Amniotic epithelial cell (primary cell): Measurements from ENCODE around the gene H6PD.
A peak's percentile ranks its signal among the peaks of the same experiment; 100 is the strongest.

Experiments
- DNase-seq: peaks from one replicate; pipeline ENCODE4 v3.0.0-alpha.2; 2010; ENCODE audit warnings: low read depth

H6PD gene

DNA sequence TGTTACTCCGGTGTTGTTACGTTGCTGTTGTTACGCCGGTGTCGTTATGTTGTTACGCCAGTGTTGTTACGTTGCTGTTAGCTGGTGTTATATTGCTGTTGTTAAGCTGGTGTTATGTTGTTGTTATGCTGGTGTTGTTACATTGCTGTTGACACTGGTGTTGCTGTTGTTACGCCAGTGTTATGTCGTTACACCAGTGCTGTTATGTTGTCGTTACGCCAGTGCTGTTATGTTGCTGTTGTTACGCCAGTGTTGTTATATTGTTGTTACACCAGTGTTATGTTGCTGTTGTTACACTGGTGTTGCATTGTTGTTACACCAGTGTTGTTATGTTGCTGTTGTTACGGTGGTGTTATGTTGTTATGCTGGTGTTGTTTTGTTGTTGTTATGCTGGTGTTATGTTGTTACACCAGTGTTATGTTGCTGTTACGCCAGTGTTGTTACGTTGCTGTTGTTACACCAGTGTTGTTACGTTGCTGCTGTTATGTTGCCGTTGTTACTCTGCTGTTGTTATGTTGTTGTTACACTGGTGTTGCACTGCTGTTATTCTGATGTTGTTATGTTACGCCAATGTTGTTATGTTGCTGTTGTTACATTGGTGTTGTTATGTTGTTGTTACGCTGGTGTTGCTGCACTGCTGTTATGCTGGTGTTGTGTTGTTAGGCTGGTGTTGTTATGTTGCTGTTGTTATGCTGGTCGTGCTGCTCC, 25.6 kb downstream of the H6PD start:
- peak; percentile 55 for DNase-seq

DNA sequence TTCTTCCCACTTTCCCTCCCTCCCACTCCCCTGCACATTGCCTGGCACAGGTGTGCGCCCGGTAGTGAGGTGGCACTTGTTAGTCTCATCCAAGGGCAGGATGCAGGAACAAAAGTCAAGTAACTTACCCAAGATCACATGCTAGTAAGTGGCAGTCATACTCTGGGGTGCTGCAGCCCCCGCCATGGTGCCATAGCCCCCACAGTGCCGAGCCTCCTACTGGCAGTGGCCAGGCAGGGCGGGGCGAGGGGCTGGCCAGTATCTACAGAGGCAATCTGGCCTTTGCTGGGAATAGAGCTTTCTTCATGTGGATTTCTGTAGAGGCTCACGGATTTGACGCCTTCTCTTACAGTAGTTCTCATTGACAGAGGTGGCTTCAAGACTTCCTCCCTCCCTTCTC, 26.9 kb downstream of the H6PD start:
- no peak for DNase-seq

- no peak for DNase-seq
Observed at GRCh38 chr1:9262096-9262986, 27.8 kb downstream of the H6PD start.

- no peak for DNase-seq
Observed at GRCh38 chr1:9263276-9263855, 28.8 kb downstream of the H6PD start.

DNA sequence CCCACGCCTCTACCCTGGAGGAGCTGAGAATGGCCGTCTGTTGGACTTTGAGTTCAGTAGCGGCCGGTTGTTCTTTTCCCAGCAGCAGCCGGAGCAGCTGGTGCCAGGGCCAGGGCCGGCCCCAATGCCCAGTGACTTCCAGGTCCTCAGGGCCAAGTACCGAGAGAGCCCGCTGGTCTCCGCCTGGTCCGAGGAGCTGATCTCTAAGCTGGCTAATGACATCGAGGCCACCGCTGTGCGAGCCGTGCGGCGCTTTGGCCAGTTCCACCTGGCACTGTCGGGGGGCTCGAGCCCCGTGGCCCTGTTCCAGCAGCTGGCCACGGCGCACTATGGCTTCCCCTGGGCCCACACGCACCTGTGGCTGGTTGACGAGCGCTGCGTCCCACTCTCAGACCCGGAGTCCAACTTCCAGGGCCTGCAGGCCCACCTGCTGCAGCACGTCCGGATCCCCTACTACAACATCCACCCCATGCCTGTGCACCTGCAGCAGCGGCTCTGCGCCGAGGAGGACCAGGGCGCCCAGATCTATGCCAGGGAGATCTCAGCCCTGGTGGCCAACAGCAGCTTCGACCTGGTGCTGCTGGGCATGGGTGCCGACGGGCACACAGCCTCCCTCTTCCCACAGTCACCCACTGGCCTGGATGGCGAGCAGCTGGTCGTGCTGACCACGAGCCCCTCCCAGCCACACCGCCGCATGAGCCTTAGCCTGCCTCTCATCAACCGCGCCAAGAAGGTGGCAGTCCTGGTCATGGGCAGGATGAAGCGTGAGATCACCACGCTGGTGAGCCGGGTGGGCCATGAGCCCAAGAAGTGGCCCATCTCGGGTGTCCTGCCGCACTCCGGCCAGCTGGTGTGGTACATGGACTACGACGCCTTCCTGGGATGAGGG, 29.7 kb downstream of the H6PD start:
- no peak for DNase-seq

DNA sequence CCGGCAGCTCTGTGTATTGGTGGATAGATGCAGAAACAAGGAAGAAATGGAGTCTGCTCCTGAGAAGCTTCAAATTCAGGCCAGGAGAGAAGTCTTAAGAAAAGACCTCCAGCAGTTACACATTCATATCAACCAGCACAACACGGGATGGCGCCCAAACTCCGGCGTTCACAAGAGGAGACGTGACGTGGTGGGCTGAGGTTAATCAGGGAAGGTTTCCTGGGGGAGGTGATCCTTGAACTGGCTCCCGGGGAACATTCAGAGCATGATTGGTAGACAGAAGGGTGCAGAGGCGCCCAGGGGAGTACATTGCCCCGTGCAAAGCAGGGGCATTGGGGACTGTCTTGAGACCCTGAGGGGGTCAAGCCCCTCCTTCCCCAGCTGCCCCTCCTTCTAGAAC, 30.5 kb downstream of the H6PD start:
- DNase-seq = no peak

GRCh38 chr1:9265968-9266367, 31.4 kb downstream of the H6PD start:
- no peak for DNase-seq

- no peak for DNase-seq
Observed at GRCh38 chr1:9267352-9267686, 32.7 kb downstream of the H6PD start.

GRCh38 chr1:9267827-9268581, 33.4 kb downstream of the H6PD start:
- DNase-seq = no peak

GRCh38 chr1:9269078-9269501, 34.5 kb downstream of the H6PD start:
- no peak for DNase-seq

GRCh38 chr1:9269721-9270120, 35.1 kb downstream of the H6PD start:
- no peak for DNase-seq

- DNase-seq = no peak
Observed at GRCh38 chr1:9270290-9270883, 35.8 kb downstream of the H6PD start.

DNA sequence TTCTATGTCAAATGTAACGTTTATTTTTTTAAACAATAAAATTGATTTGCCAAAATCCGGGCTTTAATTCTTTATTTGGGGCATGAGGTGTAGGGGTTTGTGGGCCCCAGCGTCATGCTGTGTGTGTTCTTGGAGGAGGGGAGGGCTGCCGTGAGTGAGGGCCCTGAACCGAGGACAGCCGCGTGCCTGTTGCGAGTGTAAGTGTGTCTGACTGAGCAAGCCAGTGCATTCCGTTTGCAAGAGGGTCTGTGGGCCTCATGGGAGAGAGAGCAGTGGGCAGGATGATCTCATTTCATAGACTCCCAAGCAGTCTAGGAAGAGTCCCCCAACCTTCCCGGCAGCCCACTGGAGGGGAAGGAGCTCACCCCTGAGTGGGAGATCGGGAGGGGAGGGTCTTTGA, 36.7 kb downstream of the H6PD start:
- no peak for DNase-seq

- no peak for DNase-seq
Observed at GRCh38 chr1:9271861-9272595, 37.5 kb downstream of the H6PD start.

DNA sequence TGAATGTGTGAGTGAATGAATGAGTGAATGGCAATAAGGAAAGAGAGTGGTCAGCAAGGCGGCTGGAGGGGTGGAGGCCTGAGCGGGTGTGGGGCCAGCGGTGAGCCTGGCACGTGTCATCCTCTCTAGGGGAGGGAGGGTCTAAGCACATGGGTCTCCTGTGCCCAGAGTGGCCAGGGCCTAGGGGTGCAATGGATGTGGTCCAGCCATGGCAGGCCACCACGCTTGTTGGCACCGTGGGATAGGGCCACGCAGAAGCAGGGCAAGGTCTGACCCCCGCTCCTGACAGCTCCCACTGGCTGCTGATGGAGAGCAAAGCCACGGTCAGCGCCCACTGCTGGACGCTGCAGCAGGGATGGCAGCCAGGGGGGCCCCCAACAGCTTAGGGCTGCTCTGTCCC, 38.6 kb downstream of the H6PD start:
- no peak for DNase-seq

DNA sequence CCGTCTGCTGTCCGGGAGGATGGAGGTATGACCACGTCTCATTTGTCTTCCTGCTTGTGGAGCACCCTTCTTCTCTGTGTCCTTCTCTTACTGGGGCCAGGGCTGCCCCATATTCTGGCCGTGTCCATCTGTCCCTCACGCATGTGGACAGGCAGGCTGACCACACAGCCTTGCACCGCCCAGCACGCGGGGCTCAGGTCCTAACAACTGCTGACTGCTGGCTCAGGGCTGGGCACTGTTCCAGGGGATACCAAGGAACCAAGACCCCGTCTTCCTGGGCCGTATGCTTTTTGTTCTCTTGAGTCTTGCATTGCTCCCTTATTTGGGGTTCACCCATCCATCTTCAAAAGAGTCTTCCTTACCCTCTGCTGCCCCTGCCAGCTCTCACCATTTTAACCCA, 40.6 kb downstream of the H6PD start:
- peak; percentile 62 for DNase-seq

DNA sequence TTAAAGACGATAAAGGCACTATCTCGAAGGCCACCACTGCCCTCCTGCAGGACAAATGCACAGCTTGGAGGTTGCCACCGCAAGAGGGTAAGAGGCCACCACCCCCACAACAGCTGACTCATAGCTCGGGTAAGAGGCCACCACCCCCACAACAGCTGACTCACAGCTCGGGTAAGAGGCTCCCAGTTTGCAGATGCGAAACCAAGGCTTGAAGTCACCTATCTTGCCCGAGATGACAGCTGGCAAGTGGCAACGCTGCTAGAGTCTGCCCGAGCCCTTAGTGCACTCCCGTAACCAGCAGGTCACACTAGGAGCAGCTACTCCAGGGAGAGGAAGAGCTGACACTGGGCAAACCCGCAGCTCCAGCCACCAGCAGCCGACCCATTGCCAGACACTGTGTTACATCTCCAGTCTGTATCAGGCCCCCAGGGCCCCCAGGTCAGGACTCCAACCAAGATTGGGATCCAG, 41.0 kb downstream of the H6PD start:
- peak; percentile 93 for DNase-seq

DNA sequence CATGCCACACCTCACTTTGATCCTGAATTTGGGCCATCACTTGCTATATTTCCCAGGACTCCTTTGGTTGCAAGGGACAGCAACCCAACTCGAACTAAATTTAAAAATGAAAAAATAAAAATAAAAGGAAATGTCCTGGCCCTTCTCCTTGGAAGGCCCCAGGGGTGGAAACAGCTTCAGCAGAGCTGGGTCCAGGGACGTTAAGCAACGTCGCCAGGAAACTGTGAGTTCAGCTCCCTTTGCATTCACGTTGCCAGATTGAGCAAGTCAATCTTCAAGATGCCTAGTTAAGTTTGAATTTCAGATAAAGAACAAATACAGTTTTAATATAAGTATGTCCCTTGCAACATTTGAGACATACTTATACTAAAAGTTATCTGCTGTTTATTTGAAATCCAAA, 43.5 kb downstream of the H6PD start:
- DNase-seq = peak; percentile 49

GRCh38 chr1:9278585-9279153, 44.1 kb downstream of the H6PD start:
- no peak for DNase-seq
